ENCODE results near the gene HDAC4. TPM values are rescaled to one million over a fixed set of nuclear protein-coding genes. Genes with fewer than 3 reads are reported as not detected.

The HDAC4 gene
- total RNA-seq, 1 experiment from 2014 or later, result 44.4 TPM

GRCh38 chr2:239315308-239315707, 85.5 kb downstream of the HDAC4 start (continued):
- TF ChIP-seq ARID4B (CRISPR knock-in tag; IDR thresholded peaks at IDR 0.05; ENCODE audit: borderline replicate concordance) (no peak), E2F1 (CRISPR knock-in tag; IDR thresholded peaks at IDR 0.05) (no peak), SMAD4 (CRISPR knock-in tag; IDR thresholded peaks at IDR 0.05) (no peak)

DNA sequence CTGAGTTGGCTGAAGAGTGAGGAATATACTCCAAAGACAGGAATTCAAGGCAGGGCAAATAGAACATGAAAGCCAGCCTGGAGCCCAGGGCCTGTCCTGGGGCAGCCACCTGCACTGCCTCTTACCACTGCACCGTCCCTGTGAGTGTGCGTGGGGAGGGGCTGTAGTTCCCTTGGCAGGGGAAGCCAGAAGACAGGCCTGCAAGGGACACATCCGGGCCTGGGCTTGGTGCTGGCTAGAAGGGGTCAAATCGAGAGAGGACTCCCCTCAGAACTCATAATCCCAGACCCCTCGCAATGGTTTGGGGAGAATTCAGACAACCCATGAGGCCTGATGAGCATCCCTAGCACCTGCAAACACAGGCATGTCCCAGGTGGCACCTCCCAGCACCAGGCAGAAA, 87.0 kb downstream of the HDAC4 start:
- peaks cover 16% of the 10 kb centered on the region for H3K4me1 Mint-ChIP-seq
- no peak for DNase-seq (ENCODE audit: low spot score)
- ChIA-PET CTCF (no interaction called here), POLR2A (no interaction called here)
- TF ChIP-seq TEAD4 (CRISPR knock-in tag; IDR thresholded peaks at IDR 0.05) (no peak), ARID4B (CRISPR knock-in tag; IDR thresholded peaks at IDR 0.05; ENCODE audit: borderline replicate concordance) (no peak), GRHL2 (CRISPR knock-in tag; IDR thresholded peaks at IDR 0.05; ENCODE audit: insufficient replicate concordance, severe bottlenecking) (no peak), ETV6 (CRISPR knock-in tag; IDR thresholded peaks at IDR 0.05) (no peak), ZBTB43 (CRISPR knock-in tag; IDR thresholded peaks at IDR 0.05) (no peak), CREB1 (CRISPR knock-in tag; IDR thresholded peaks at IDR 0.05) (no peak), MYBL2 (CRISPR knock-in tag; IDR thresholded peaks at IDR 0.05) (no peak), ZNF425 (CRISPR knock-in tag; conservative IDR thresholded peaks at IDR 0.05) (no peak)
- TF ChIP-seq, protein P1, sequence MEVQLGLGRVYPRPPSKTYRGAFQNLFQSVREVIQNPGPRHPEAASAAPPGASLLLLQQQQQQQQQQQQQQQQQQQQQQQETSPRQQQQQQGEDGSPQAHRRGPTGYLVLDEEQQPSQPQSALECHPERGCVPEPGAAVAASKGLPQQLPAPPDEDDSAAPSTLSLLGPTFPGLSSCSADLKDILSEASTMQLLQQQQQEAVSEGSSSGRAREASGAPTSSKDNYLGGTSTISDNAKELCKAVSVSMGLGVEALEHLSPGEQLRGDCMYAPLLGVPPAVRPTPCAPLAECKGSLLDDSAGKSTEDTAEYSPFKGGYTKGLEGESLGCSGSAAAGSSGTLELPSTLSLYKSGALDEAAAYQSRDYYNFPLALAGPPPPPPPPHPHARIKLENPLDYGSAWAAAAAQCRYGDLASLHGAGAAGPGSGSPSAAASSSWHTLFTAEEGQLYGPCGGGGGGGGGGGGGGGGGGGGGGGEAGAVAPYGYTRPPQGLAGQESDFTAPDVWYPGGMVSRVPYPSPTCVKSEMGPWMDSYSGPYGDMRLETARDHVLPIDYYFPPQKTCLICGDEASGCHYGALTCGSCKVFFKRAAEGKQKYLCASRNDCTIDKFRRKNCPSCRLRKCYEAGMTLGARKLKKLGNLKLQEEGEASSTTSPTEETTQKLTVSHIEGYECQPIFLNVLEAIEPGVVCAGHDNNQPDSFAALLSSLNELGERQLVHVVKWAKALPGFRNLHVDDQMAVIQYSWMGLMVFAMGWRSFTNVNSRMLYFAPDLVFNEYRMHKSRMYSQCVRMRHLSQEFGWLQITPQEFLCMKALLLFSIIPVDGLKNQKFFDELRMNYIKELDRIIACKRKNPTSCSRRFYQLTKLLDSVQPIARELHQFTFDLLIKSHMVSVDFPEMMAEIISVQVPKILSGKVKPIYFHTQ (CRISPR knock-in tag; IDR thresholded peaks at IDR 0.05), result no peak
- TF ChIP-seq, protein P2, sequence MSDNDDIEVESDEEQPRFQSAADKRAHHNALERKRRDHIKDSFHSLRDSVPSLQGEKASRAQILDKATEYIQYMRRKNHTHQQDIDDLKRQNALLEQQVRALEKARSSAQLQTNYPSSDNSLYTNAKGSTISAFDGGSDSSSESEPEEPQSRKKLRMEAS (CRISPR knock-in tag; IDR thresholded peaks at IDR 0.05), result no peak
- no peak for ATAC-seq
- H3K36me3 Mint-ChIP-seq, result peaks cover 26% of the 10 kb centered on the region
- no peaks in the 10 kb centered on the region for H3K27me3 Mint-ChIP-seq (ENCODE audit: low read depth)
- H3K27ac Mint-ChIP-seq, result peak overlapping the region; percentile 27; the same call in 1 of the 2 replicates
- peaks cover 23% of the 10 kb centered on the region for H3K9me3 Mint-ChIP-seq
- H3K4me3 Mint-ChIP-seq, result no peak overlapping the region

Data from WTC11 (cell line).